Epithelial cell of prostate (primary cell): ENCODE results near the gene BRPF3.

Source experiments
- DNase-seq: peaks from one replicate; pipeline ENCODE4 v3.0.0-alpha.2; 2011; ENCODE audit warnings: low read depth, low spot score
- H3K27ac ChIP-seq: fragments of 450-650 bp; 2 replicates; pipeline ENCODE4 v1.5.1; 2017; ENCODE audit warnings: mild to moderate bottlenecking

BRPF3 gene

GRCh38 chr6:36227379-36228228 lies 31.1 kb downstream of the BRPF3 start:
- peak overlapping the region; percentile 47 for H3K27ac ChIP-seq
- peak; percentile 60 for DNase-seq

DNA sequence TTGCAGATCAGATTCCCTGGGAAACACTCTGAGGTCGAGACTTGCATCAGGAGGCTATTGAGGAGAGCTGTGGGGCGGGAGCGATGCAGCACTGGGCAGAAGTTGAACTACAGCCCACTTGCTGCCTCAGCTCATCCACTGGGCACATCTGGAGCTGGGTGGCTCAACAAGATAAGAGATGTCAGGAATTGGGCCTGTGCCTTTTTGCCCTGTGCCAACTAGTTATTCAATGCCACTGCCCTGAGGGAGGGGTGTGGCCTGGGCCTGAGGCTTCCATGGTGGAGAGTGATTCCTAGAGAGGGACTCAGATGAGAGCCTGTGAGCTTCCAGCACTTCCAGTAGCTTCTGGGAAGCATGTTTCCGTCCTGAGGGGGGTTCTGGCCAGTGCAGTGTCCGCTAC lies 32.7 kb downstream of the BRPF3 start:
- DNase-seq: no peak

GRCh38 chr6:36230371-36230770 lies 33.8 kb downstream of the BRPF3 start:
- H3K27ac ChIP-seq: no peak overlapping the region
- DNase-seq: no peak

More for the DNA sequence above, 32.7 kb downstream of the BRPF3 start:
- H3K27ac ChIP-seq: no peak overlapping the region

DNA sequence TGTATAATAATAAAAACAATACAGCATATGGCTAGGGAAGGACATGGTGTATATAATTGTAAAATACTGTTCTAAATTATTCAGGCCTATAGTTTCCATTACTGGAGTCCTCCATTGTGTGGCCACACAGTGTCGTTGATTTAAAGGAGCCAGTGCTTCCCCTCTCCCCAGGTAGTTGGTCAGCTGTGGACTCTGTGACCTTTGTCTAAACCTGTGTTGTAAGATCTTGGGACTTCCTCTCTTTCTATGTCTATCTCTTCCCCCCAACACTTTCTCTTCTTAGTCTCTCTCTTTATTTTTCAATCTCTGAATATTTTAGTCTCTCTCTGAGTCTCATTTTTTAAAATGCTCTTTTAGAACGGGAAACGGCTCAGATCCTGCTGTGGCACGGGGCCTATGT lies 35.6 kb downstream of the BRPF3 start:
- DNase-seq: no peak

GRCh38 chr6:36235309-36235708 lies 38.8 kb downstream of the BRPF3 start:
- DNase-seq: no peak
- H3K27ac ChIP-seq: no peak overlapping the region

More for the DNA sequence above, 35.6 kb downstream of the BRPF3 start:
- no peak overlapping the region for H3K27ac ChIP-seq

- H3K27ac ChIP-seq: no peak overlapping the region
- no peak for DNase-seq
Observed at GRCh38 chr6:36235862-36236261, 39.3 kb downstream of the BRPF3 start.

GRCh38 chr6:36239774-36240173 lies 43.2 kb downstream of the BRPF3 start:
- no peak for DNase-seq
- H3K27ac ChIP-seq: no peak overlapping the region

DNA sequence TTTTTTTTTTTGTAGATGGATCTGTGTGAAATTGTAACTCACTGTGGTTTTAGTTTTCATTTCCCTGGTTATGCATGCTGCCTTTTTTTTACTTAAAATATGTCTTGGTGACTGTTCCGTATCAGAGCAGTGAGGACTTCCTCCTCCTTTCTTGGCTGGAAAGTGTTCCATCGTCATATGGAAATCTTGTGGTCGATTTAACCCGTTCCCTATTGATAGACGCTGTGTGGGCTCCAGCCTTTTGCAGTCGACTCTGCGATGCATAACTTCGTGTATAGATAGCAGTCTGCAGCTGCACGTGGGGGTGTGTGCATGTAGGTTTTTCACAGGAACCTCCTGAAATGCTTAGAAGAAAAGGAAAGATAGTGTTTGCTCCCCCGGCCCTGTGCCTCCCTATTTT lies 45.2 kb downstream of the BRPF3 start:
- DNase-seq: no peak

GRCh38 chr6:36242161-36242560 lies 45.6 kb downstream of the BRPF3 start:
- no peak for DNase-seq
- no peak overlapping the region for H3K27ac ChIP-seq

More for the DNA sequence above, 45.2 kb downstream of the BRPF3 start:
- no peak overlapping the region for H3K27ac ChIP-seq

DNA sequence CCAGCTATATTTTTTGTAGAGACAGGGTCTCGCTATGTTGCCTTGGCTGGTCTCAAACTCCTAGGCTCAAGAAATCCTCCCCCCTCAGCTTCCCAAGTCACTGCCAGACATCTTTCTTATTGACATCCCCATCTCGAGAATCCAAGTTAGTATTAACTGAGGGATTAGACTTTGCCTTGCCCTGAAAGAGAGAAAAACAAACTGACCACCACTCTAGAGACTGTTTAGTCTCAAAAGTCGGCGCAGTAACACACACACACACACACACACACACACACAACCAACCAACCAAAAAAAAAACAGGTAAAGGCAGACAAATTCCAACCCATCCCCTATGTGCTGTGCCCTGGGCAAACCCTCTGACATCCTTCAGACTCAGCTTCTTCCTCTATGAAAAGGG lies 46.1 kb downstream of the BRPF3 start:
- no peak overlapping the region for H3K27ac ChIP-seq
- DNase-seq: no peak

DNA sequence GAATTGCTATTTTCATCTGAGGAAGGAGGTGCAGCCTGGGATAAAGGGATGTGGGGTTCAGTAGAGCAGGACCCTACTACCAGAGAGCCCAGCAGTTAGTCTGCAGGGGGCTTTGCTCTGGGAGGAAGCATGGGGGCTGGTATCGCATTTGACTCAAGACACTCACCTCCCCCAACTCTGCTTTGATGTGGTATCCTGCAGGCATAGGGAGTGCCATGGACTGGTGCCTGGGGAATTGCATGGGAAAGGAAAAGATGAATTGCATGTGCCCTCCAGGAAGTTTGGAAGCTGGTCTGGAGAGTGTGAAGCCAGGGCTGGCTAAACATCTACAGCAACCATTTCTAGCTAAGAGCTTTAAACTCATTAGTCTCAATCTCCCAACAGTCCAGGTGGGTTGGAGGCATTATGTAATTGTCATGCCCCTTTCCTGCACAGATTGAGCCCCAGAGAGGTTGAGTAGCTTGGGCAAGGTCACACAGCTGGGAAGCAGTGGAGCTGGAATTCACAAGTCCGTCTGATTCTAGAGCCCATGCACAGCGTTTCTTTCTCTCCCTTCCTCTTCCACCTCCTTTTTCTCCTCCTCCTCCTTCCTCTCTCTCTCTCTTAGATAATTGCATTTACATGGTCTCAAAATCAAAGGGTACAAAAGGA lies 47.1 kb downstream of the BRPF3 start:
- no peak overlapping the region for H3K27ac ChIP-seq
- no peak for DNase-seq

DNA sequence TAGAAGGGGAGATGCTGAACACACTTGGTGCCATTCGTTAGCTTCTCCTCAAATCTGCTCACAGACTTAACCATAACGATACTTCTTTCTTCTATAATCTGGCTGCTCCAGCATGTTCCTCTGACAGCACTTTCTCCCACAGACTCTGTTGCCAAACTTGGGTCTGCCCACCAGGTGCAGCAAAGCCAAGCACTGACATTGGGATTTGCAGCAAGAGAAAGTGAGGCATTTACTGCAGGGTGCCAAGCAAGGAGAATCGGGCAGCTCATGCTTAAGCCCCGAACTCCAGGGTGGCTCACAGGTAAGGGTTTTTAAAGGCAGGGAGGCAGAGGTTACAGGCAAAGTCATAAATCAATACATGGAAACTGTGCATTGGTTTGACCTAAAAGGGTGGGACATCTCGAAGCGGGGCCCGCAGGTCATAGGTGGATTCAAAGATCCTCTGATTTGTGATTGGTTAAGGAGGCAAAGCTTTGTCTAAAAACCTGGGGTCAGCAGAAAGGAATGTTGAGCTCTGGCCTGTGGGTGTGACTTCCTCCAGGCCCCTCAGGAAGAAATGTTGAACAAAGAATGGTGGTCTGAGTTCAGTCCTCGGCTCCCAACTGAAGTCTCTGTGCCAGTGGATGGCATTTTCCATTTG lies 48.2 kb downstream of the BRPF3 start:
- no peak overlapping the region for H3K27ac ChIP-seq
- DNase-seq: no peak

DNA sequence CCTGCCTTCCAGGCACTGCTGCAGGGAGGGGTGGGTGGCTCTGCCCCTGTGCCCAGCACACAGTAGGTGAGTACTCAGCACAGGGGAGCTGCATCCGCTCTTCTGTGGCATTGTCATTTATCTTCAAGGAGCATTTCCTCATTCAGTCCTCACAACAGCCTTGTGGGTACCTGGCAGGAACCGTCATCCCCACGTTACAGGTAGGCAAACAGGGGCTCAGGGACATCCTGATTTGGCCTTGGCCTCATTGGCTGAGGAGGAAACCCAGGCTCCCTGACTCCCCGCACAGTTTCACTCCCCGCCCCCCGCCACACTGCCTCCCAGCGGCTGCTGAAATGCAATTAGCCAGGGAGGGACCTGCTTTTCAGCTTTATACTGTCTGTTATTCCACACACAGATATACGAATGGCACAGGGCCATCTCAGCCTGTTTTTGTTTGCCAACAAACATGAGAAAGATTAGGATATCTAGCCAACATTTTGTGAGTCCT lies 49.1 kb downstream of the BRPF3 start:
- no peak for DNase-seq
- no peak overlapping the region for H3K27ac ChIP-seq

DNA sequence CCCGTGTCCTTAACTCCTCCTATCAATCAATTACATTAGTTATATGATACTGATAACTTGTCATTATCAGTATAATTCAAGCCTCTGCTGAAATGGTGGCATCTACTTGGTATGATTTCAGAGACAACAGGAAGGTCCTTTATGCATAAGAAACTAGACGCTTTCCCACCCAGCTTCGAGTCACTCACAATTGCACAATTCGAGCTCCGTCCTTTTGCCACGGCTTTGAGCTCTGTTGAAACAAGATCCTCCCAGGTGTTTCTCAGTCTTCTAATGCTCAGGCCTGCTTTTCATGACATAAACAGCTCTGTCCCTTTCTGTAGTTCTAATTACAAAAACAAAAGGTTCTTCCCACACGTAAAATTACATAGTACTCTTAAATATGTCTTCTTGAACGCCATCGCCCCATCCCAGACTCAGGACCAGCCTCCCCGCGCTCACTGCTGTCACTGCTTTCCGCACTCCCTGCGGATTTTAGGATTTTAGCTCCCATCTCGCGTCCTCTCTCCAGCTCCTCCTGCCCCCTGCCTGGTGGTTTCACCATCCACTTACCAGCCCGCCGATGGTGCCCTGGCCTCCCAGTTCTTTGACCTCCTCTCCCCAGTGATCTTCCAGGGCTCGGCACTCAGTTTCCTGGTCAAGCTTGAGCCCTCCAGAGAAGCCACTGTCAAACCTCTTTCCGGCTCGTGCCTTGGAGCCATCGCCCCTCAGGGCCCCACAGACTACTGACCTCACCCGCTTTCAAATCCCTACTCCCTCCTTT lies 50.1 kb downstream of the BRPF3 start:
- no peak for DNase-seq
- H3K27ac ChIP-seq: peak overlapping the region; percentile 86

- peak overlapping the region; percentile 86 for H3K27ac ChIP-seq
- DNase-seq: no peak
Observed at GRCh38 chr6:36247693-36248092, 51.1 kb downstream of the BRPF3 start.

GRCh38 chr6:36248980-36249379 lies 52.4 kb downstream of the BRPF3 start:
- H3K27ac ChIP-seq: peak overlapping the region; percentile 86
- no peak for DNase-seq

DNA sequence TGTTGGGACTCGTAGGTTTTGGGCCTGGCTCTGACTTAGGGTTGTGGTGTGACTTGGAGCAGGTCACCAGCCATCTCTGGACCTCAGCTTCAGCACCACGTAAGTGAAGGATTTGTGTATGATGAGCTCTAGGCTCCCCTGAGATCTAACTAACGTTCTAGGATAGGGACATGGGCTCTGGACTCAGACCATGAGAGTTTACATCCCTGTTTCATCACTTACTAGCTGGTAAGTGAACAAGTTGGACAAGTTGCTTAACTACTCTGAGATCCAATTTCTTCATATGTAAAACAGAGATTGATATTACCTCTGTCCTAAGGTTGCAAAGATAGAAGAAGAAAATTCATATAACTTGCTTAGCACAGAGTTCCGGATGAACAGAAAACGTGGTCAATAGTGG lies 53.0 kb downstream of the BRPF3 start:
- DNase-seq: no peak
- peak overlapping the region; percentile 86 for H3K27ac ChIP-seq

DNA sequence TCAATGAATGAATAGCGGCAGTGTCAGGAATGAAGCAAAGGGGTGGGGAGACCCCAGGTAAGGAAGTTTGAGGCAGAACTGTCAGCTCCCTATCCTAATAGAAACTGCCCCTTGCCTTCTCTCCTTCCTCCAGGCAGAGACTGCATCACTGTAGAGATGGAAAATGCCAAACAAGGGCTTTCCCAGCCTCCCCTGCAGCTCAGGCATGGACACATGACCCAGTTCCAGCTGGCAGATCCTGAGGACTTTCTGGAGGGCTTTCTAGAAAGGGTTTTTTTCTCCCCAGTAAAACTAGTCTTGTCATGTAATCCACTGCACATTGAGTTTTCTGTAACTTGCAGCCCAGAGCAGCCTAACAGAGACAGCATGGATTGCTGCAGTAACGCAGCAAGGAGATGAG lies 55.5 kb downstream of the BRPF3 start:
- no peak for DNase-seq
- no peak overlapping the region for H3K27ac ChIP-seq

GRCh38 chr6:36263390-36264000 lies 67.0 kb downstream of the BRPF3 start:
- no peak overlapping the region for H3K27ac ChIP-seq
- no peak for DNase-seq

DNA sequence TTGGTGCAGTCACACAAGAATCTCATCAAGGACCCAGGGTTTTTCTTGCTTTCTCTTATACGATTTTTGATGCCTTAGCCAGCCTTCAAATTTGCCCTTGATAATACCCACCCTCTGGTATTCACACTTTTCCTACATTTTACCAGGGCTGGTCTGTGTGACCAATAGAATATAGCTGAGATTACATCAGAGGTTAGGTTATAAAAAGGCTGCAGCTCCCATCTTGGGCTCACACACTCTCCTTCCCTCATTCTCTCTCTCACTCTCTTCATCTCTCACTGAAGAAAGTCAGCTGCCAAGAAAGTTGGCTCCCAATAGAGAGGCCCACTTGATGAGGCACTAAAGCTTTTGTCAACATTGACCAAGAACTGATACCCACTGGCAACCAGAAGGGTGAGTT lies 69.2 kb downstream of the BRPF3 start:
- H3K27ac ChIP-seq: no peak overlapping the region
- DNase-seq: no peak
